HCT116 (cell line): Measurements from ENCODE around the gene RBPJ. TPM values are rescaled to one million over a fixed set of nuclear protein-coding genes. Genes with fewer than 3 reads are reported as not detected.

Source experiments
- ATAC-seq: fragments of 200-7000 bp; cut with Tn5 transposase; 2 replicates; pipeline ENCODE4 v1.9.1; 2020; ENCODE audit warnings: mild to moderate bottlenecking, moderate library complexity
- BruUV-seq: library from RNA; stranded (reverse); fragments of 400-500 nt; replicated peaks from 2 replicates; lab custom pipeline; 2021; lab: Mats Ljungman, UMichigan
- CTCF ChIA-PET: fragments of 300-600 bp; sonication (Branson Sonifier 250); formaldehyde crosslinking; loops from one replicate; lab custom pipeline; 2021; ENCODE audit warnings: antibody characterized with exemption; lab: Charles Lee
- POLR2A ChIA-PET: fragments of 300-600, 350-600 bp; sonication (Branson Sonifier 250); formaldehyde crosslinking; loops from one replicate; lab custom pipeline; 2021; ENCODE audit warnings: antibody characterized with exemption; lab: Charles Lee
- RAD21 ChIA-PET, 2 experiments: fragments of 300-600 bp; sonication (Branson Sonifier 250); formaldehyde crosslinking; loops; one replicate each; lab custom pipeline; 2023; ENCODE audit warnings: low total read pairs in 2 of 2; ENCODE audit not compliant: uncharacterized antibody in 2 of 2, unreplicated experiment in 2 of 2, low non-redundant PET in 1 of 2; lab: Charles Lee
- DNase-seq: peaks from one replicate; pipeline ENCODE4 v3.0.0-alpha.2; 2010; ENCODE audit warnings: low read depth, low spot score
- H2AFZ ChIP-seq: fragments of 200-600 bp; shearing (Covaris generic), sonication (generic); 2 replicates; pipeline ENCODE4 v1.6.1; 2017; ENCODE audit warnings: low read depth, mixed run types, mixed read lengths, antibody characterized with exemption, low read length; ENCODE audit not compliant: poor library complexity, severe bottlenecking
- H3K27ac ChIP-seq: 2 replicates; pipeline ENCODE4 v1.5.1; 2012; ENCODE audit warnings: low read depth, low read length
- H3K27me3 ChIP-seq: fragments of 200-600 bp; sonication (generic); 2 replicates; pipeline ENCODE4 v1.6.1; 2016; ENCODE audit warnings: mixed run types, low read length, mixed read lengths; ENCODE audit not compliant: insufficient read depth
- H3K36me3 ChIP-seq, 2 experiments: fragments of 200-500 bp in 1 of 2; fragments of 200-600 bp in 1 of 2; sonication (Bioruptor generic) in 1 of 2; sonication (generic) in 1 of 2; 2 replicates each; pipeline versions ENCODE4 v1.5.1 to v1.6.1; 2014 to 2016; ENCODE audit warnings: low read length in 2 of 2, inconsistent platforms in 1 of 2, mixed read lengths in 1 of 2, mixed run types in 1 of 2; ENCODE audit not compliant: insufficient read depth in 2 of 2, control insufficient read depth in 1 of 2
- H3K4me1 ChIP-seq, 2 experiments: fragments of 200-600 bp in 1 of 2; sonication (generic) in 1 of 2; 2 replicates each; pipeline versions ENCODE4 v1.5.1 to v1.6.1; 2012 to 2017; ENCODE audit warnings: low read length in 2 of 2, inconsistent platforms in 1 of 2, mild to moderate bottlenecking in 1 of 2, mixed read lengths in 1 of 2, mixed run types in 1 of 2, moderate library complexity in 1 of 2; ENCODE audit not compliant: insufficient read depth in 2 of 2, control insufficient read depth in 1 of 2
- H3K4me2 ChIP-seq: fragments of 200-600 bp; sonication (generic); 2 replicates; pipeline ENCODE4 v1.6.1; 2017; ENCODE audit warnings: mixed run types, low read length, mixed read lengths
- H3K4me3 ChIP-seq, 2 experiments: fragments of 200-600 bp in 1 of 2; sonication (generic) in 1 of 2; replicated peaks in 1 of 2; 2 replicates each; pipeline ENCODE4 v1.5.1; 2011 to 2016; ENCODE audit warnings: low read length in 2 of 2, control low read depth in 1 of 2, low read depth in 1 of 2, mild to moderate bottlenecking in 1 of 2, mixed read lengths in 1 of 2, mixed run types in 1 of 2
- H3K79me2 ChIP-seq: fragments of 200-600 bp; sonication (generic); 2 replicates; pipeline ENCODE4 v1.6.1; 2017; ENCODE audit warnings: mild to moderate bottlenecking, mixed run types, low read length, moderate library complexity, mixed read lengths; ENCODE audit not compliant: insufficient read depth
- H3K9ac ChIP-seq: fragments of 200-600 bp; sonication (generic); 2 replicates; pipeline ENCODE4 v1.6.1; 2016; ENCODE audit warnings: low read length, mixed read lengths
- H3K9me2 ChIP-seq: fragments of 200-600 bp; sonication (generic), shearing (Covaris generic); 2 replicates; pipeline ENCODE4 v1.6.1; 2017; ENCODE audit warnings: mixed run types, mild to moderate bottlenecking, moderate library complexity; ENCODE audit not compliant: insufficient read depth
- H3K9me3 ChIP-seq, 2 experiments: fragments of 200-500 bp in 1 of 2; fragments of 200-600 bp in 1 of 2; sonication (Bioruptor generic) in 1 of 2; sonication (generic) in 1 of 2; 2 replicates each; pipeline ENCODE4 v1.6.1; 2014 to 2017; ENCODE audit warnings: low read length in 2 of 2, mixed read lengths in 2 of 2, inconsistent platforms in 1 of 2, low read depth in 1 of 2, mild to moderate bottlenecking in 1 of 2, mixed run types in 1 of 2, moderate library complexity in 1 of 2; ENCODE audit not compliant: control insufficient read depth in 1 of 2, insufficient read depth in 1 of 2
- H4K20me1 ChIP-seq: fragments of 200-600 bp; sonication (generic), shearing (Covaris generic); 2 replicates; pipeline ENCODE4 v1.6.1; 2017; ENCODE audit warnings: mixed run types, mild to moderate bottlenecking, moderate library complexity; ENCODE audit not compliant: insufficient read depth
- CBX3 ChIP-seq: IDR thresholded peaks from 2 replicates; pipeline ENCODE4 v1.6.1; 2012; ENCODE audit warnings: low read depth
- CEBPB ChIP-seq: IDR thresholded peaks from 2 replicates; pipeline ENCODE4 v1.6.1; 2012; ENCODE audit warnings: low read depth
- ELF1 ChIP-seq: IDR thresholded peaks from 2 replicates; pipeline ENCODE4 v1.6.1; 2012; ENCODE audit warnings: low read depth, borderline replicate concordance
- EZH2 ChIP-seq: fragments of 200-600 bp; sonication (generic); IDR thresholded peaks from 2 replicates; pipeline ENCODE4 v1.6.1; 2017; ENCODE audit warnings: antibody characterized with exemption, mixed run types
- EZH2phosphoT487 ChIP-seq: fragments of 200-600 bp; IDR thresholded peaks from 2 replicates; pipeline ENCODE4 v1.6.1; 2018; ENCODE audit warnings: antibody characterized with exemption, borderline replicate concordance
- JUND ChIP-seq: IDR thresholded peaks from 2 replicates; pipeline ENCODE4 v1.6.1; 2012
- POLR2A ChIP-seq: IDR thresholded peaks from 2 replicates; pipeline ENCODE4 v1.7.0; 2011; ENCODE audit warnings: borderline replicate concordance; ENCODE audit not compliant: insufficient read depth, insufficient read length; ENCODE audit errors: extremely low read depth
- RAD21 ChIP-seq: IDR thresholded peaks from 2 replicates; pipeline ENCODE4 v1.6.1; 2012; ENCODE audit warnings: low read depth, mild to moderate bottlenecking
- SIN3A ChIP-seq: IDR thresholded peaks from 2 replicates; pipeline ENCODE4 v1.6.1; 2012; ENCODE audit warnings: low read depth
- SP1 ChIP-seq: IDR thresholded peaks from 2 replicates; pipeline ENCODE4 v1.6.1; 2012; ENCODE audit warnings: low read depth
- SRF ChIP-seq: IDR thresholded peaks from 2 replicates; pipeline ENCODE4 v1.6.1; 2012; ENCODE audit warnings: low read depth
- TCF7L2 ChIP-seq: IDR thresholded peaks from 2 replicates; pipeline ENCODE4 v1.7.0; 2011; ENCODE audit warnings: borderline replicate concordance, inconsistent platforms; ENCODE audit not compliant: insufficient read depth, insufficient read length; ENCODE audit errors: extremely low read depth
- YY1 ChIP-seq: IDR thresholded peaks from 2 replicates; pipeline ENCODE4 v1.6.1; 2011; ENCODE audit warnings: low read length, low read depth, moderate library complexity, mild to moderate bottlenecking; ENCODE audit not compliant: insufficient replicate concordance; ENCODE audit errors: extremely low read depth
- ZNF274 ChIP-seq: fragments of 200-500 bp; sonication (Bioruptor generic); IDR thresholded peaks from 2 replicates; pipeline ENCODE4 v1.6.1; 2014; ENCODE audit warnings: mild to moderate bottlenecking, low read depth, low read length, inconsistent platforms
- intact Hi-C: fragments of 100-400 bp; cut with micrococcal nuclease; formaldehyde crosslinking; loops from 2 replicates; pipeline ENCODE4 v1.10.0; 2022
- total RNA-seq: library from RNA; stranded (reverse); gene quantifications from one replicate; pipeline ENCODE4 v1.2.1, GENCODE V29; 2021; ENCODE audit not compliant: unreplicated experiment
- TF ChIP-seq, protein P1 (sequence below), 3 experiments: fragments of 200-600 bp in 1 of 3; sonication (generic) in 1 of 3; IDR thresholded peaks in 2 of 3; conservative IDR thresholded peaks in 1 of 3; 2 replicates each; pipeline ENCODE4 v1.5.1; 2012 to 2017; ENCODE audit warnings: low read depth in 2 of 3, low read length in 2 of 3, antibody characterized with exemption in 1 of 3, borderline replicate concordance in 1 of 3, control low read depth in 1 of 3, mild to moderate bottlenecking in 1 of 3, mixed read lengths in 1 of 3, mixed run types in 1 of 3, moderate library complexity in 1 of 3; ENCODE audit not compliant: insufficient read depth in 1 of 3
- TF ChIP-seq, protein P2 (sequence below): IDR thresholded peaks from 2 replicates; pipeline ENCODE4 v1.6.1; 2012
- TF ChIP-seq, protein P3 (sequence below): IDR thresholded peaks from 2 replicates; pipeline ENCODE4 v1.6.1; 2012; ENCODE audit warnings: low read depth
- TF ChIP-seq, protein P4 (sequence below): IDR thresholded peaks from 2 replicates; pipeline ENCODE4 v1.6.1; 2011; ENCODE audit warnings: mild to moderate bottlenecking, low read length, moderate library complexity; ENCODE audit not compliant: insufficient replicate concordance; ENCODE audit errors: extremely low read depth

The RBPJ gene
- total RNA-seq, 1 experiment from 2014 or later = 72.7 TPM

DNA sequence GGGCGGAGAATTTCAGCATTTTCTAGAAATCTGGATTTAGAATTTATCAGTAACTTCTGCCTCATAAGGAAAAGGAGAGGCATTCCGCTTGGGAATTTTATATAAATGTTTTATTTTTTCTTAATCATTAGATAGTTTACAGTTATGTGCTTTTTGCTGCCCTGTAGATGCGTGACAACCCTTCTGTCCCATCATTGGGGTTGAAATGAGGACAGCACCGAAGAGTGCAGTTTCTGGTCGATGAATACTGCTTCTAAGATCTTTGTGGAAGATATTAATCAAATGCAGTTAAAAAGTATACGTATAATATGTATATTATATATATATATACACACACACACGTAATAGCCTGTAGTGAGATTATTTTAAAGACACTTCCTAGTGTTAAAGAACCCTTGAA, 1.5 kb downstream of the RBPJ start (continued):
- TF ChIP-seq CEBPB = no peak
- no peak for TF ChIP-seq CBX3
- no peak for TF ChIP-seq EZH2
- TF ChIP-seq, protein P1, sequence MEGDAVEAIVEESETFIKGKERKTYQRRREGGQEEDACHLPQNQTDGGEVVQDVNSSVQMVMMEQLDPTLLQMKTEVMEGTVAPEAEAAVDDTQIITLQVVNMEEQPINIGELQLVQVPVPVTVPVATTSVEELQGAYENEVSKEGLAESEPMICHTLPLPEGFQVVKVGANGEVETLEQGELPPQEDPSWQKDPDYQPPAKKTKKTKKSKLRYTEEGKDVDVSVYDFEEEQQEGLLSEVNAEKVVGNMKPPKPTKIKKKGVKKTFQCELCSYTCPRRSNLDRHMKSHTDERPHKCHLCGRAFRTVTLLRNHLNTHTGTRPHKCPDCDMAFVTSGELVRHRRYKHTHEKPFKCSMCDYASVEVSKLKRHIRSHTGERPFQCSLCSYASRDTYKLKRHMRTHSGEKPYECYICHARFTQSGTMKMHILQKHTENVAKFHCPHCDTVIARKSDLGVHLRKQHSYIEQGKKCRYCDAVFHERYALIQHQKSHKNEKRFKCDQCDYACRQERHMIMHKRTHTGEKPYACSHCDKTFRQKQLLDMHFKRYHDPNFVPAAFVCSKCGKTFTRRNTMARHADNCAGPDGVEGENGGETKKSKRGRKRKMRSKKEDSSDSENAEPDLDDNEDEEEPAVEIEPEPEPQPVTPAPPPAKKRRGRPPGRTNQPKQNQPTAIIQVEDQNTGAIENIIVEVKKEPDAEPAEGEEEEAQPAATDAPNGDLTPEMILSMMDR (IDR thresholded peaks at IDR 0.05 in 2 of 3, conservative IDR thresholded peaks at IDR 0.05 in 1 of 3; ENCODE audit: borderline replicate concordance in 1 of 3, insufficient read depth in 1 of 3, low read depth in 2 of 3, low read length in 2 of 3) = no peak

DNA sequence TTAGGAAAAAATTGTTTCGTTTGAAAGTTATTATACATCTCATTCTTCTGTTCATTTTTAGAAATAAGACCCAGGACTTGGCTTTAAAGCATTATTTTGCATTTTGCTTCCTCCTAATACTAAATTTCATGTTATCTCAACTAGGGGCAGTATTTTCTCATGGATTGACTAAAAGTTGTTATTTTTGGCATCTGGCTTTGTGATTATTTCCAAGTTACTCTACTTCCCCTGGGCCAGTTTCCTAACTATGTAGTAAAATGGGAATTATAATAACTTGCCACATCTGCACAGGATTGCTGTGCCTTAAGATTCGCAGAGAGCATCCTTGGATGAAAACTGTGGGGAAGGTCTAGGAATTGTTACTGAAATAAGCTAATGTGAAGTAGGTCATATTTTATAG, 3.0 kb downstream of the RBPJ start:
- DNase-seq (no peak), ATAC-seq (no peak)
- H3K27me3 ChIP-seq = no peaks in the 10 kb centered on the region
- H3K9me2 ChIP-seq = no peaks in the 10 kb centered on the region
- no peak overlapping the region for H3K27ac ChIP-seq
- H2AFZ ChIP-seq = no peak overlapping the region
- ChIA-PET CTCF (interaction anchor here (0.6 to 2.1 kb wide), 2 partner anchors 45 to 86 kb away, joined by 3 to 13 read pairs; no protein-coding TSS in a partner anchor), POLR2A (interaction anchor here (0.6 kb wide), 1 partner anchor 40 kb away, joined by 3 read pairs; no protein-coding TSS in a partner anchor), RAD21 (interaction anchor here in 1 of 2 experiments (0.7 kb wide), 1 partner anchor 240 kb away, joined by 3 read pairs; no protein-coding TSS in a partner anchor)
- H3K4me3 ChIP-seq = no peak overlapping the region
- no peak overlapping the region; the same call in 1 of the 2 replicates for H3K9ac ChIP-seq
- intact Hi-C loops = loop anchor here (2.0 to 5.0 kb wide), 2 partner anchors 257 to 335 kb away; no protein-coding TSS in a partner anchor
- H4K20me1 ChIP-seq = peaks cover 15% of the 10 kb centered on the region; the same call in 1 of the 2 replicates
- BruUV-seq = no TSS peak
- no peaks in the 10 kb centered on the region for H3K36me3 ChIP-seq
- TF ChIP-seq TCF7L2 = no peak
- TF ChIP-seq, protein P2, sequence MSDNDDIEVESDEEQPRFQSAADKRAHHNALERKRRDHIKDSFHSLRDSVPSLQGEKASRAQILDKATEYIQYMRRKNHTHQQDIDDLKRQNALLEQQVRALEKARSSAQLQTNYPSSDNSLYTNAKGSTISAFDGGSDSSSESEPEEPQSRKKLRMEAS = no peak
- TF ChIP-seq ELF1 = no peak
- TF ChIP-seq SP1 = no peak
- TF ChIP-seq CEBPB = no peak
- TF ChIP-seq RAD21 = no peak
- no peak for TF ChIP-seq SIN3A
- TF ChIP-seq, protein P3, sequence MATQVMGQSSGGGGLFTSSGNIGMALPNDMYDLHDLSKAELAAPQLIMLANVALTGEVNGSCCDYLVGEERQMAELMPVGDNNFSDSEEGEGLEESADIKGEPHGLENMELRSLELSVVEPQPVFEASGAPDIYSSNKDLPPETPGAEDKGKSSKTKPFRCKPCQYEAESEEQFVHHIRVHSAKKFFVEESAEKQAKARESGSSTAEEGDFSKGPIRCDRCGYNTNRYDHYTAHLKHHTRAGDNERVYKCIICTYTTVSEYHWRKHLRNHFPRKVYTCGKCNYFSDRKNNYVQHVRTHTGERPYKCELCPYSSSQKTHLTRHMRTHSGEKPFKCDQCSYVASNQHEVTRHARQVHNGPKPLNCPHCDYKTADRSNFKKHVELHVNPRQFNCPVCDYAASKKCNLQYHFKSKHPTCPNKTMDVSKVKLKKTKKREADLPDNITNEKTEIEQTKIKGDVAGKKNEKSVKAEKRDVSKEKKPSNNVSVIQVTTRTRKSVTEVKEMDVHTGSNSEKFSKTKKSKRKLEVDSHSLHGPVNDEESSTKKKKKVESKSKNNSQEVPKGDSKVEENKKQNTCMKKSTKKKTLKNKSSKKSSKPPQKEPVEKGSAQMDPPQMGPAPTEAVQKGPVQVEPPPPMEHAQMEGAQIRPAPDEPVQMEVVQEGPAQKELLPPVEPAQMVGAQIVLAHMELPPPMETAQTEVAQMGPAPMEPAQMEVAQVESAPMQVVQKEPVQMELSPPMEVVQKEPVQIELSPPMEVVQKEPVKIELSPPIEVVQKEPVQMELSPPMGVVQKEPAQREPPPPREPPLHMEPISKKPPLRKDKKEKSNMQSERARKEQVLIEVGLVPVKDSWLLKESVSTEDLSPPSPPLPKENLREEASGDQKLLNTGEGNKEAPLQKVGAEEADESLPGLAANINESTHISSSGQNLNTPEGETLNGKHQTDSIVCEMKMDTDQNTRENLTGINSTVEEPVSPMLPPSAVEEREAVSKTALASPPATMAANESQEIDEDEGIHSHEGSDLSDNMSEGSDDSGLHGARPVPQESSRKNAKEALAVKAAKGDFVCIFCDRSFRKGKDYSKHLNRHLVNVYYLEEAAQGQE = no peak
- TF ChIP-seq YY1 = no peak
- TF ChIP-seq, protein P4, sequence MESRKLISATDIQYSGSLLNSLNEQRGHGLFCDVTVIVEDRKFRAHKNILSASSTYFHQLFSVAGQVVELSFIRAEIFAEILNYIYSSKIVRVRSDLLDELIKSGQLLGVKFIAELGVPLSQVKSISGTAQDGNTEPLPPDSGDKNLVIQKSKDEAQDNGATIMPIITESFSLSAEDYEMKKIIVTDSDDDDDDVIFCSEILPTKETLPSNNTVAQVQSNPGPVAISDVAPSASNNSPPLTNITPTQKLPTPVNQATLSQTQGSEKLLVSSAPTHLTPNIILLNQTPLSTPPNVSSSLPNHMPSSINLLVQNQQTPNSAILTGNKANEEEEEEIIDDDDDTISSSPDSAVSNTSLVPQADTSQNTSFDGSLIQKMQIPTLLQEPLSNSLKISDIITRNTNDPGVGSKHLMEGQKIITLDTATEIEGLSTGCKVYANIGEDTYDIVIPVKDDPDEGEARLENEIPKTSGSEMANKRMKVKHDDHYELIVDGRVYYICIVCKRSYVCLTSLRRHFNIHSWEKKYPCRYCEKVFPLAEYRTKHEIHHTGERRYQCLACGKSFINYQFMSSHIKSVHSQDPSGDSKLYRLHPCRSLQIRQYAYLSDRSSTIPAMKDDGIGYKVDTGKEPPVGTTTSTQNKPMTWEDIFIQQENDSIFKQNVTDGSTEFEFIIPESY = no peak
- TF ChIP-seq POLR2A = no peak
- no peak for TF ChIP-seq EZH2
- TF ChIP-seq ZNF274 = no peak
- no peak for TF ChIP-seq JUND
- no peak for TF ChIP-seq CBX3
- no peak for TF ChIP-seq EZH2phosphoT487
- TF ChIP-seq SRF = no peak
- peaks cover 4 to 38% of the 10 kb centered on the region in 2 experiments; a peak in 3 of 4 replicates for H3K4me1 ChIP-seq
- no peak overlapping the region for H3K4me2 ChIP-seq
- H3K79me2 ChIP-seq = peaks cover 76% of the 10 kb centered on the region
- no peaks in the 10 kb centered on the region for H3K9me3 ChIP-seq
